NCI-H1930 (cell line): Measurements from ENCODE around the gene INHBB.

ENCODE experiments used
- DNase-seq, 2 experiments: peaks; one replicate each; lab custom pipeline; 2025; lab: John Stamatoyannopoulos, UW

Gene INHBB

GRCh38 chr2:120342446-120342845 is 3.5 kb upstream of the INHBB start:
- no peak for DNase-seq

- no peak for DNase-seq
Observed at GRCh38 chr2:120343100-120343432, 2.9 kb upstream of the INHBB start.

GRCh38 chr2:120343433-120344105 is 2.4 kb upstream of the INHBB start:
- DNase-seq, result peak in 1 of 2 experiments; percentile 52

- no peak for DNase-seq
Observed at GRCh38 chr2:120344214-120344975, 1.5 kb upstream of the INHBB start.

- DNase-seq, result no peak
Observed at GRCh38 chr2:120344976-120345581, 857 bp upstream of the INHBB start.

- DNase-seq, result no peak
Observed at GRCh38 chr2:120345608-120346007, 328 bp upstream of the INHBB start.

- DNase-seq, result no peak
Observed at GRCh38 chr2:120346667-120347358, 877 bp downstream of the INHBB start.

- no peak for DNase-seq
Observed at GRCh38 chr2:120347396-120348060, 1.6 kb downstream of the INHBB start.

- peak in 1 of 2 experiments; percentile 4 for DNase-seq
Observed at GRCh38 chr2:120348134-120348736, 2.3 kb downstream of the INHBB start.

GRCh38 chr2:120348737-120349439 is 3.0 kb downstream of the INHBB start:
- no peak for DNase-seq

GRCh38 chr2:120349440-120349921 is 3.5 kb downstream of the INHBB start:
- no peak for DNase-seq

- DNase-seq, result no peak
Observed at GRCh38 chr2:120350080-120350479, 4.1 kb downstream of the INHBB start.

GRCh38 chr2:120350801-120351320 is 4.9 kb downstream of the INHBB start:
- no peak for DNase-seq

- no peak for DNase-seq
Observed at GRCh38 chr2:120352696-120353590, 7.0 kb downstream of the INHBB start.

- no peak for DNase-seq
Observed at GRCh38 chr2:120353591-120353898, 7.6 kb downstream of the INHBB start.

- DNase-seq, result no peak
Observed at GRCh38 chr2:120353931-120354330, 8.0 kb downstream of the INHBB start.

- DNase-seq, result no peak
Observed at GRCh38 chr2:120354467-120354866, 8.5 kb downstream of the INHBB start.

GRCh38 chr2:120354935-120355779 is 9.2 kb downstream of the INHBB start:
- DNase-seq, result no peak

- DNase-seq, result no peak
Observed at GRCh38 chr2:120355780-120356266, 9.9 kb downstream of the INHBB start.
